ENCODE data around the gene IL9R.
"Not testable (repeated sequence)": the region's sequence is repeated elsewhere in the genome, so short reads cannot be mapped to it uniquely, and the experiment has no call there.

IL9R gene, protein sequence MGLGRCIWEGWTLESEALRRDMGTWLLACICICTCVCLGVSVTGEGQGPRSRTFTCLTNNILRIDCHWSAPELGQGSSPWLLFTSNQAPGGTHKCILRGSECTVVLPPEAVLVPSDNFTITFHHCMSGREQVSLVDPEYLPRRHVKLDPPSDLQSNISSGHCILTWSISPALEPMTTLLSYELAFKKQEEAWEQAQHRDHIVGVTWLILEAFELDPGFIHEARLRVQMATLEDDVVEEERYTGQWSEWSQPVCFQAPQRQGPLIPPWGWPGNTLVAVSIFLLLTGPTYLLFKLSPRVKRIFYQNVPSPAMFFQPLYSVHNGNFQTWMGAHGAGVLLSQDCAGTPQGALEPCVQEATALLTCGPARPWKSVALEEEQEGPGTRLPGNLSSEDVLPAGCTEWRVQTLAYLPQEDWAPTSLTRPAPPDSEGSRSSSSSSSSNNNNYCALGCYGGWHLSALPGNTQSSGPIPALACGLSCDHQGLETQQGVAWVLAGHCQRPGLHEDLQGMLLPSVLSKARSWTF

DNA sequence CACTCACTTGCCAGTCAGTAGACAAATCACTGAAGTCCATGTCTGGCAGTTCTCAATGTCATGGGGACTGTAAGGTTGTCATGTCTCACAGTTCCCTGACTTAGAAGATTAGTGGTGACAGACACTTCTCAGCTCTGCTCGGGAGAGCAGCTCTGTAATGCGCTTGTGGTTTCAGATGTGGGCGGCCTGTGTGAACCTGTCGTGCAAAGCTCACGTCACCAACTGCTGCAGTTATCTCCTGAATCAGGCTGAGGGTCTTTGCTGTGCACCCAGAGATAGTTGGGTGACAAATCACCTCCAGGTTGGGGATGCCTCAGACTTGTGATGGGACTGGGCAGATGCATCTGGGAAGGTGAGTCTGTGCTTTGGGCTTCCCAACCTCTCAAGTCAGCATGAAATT, at the start of gene IL9R:
TSS of gene IL9R (plus strand) at position 261 of the 400 bp plus-strand sequence. CDS start at position 325, 64 bp downstream.
- DNase-seq (ENCODE audit: low read depth in 1 of 2, low spot score in 1 of 2) = no peak

GRCh38 chrX:155949098-155949497, 48.4 kb upstream of the IL9R start:
- DNase-seq (ENCODE audit: low read depth in 1 of 2, low spot score in 1 of 2) = no peak

GRCh38 chrX:155951237-155951789, 46.2 kb upstream of the IL9R start:
- DNase-seq (ENCODE audit: low read depth in 1 of 2, low spot score in 1 of 2) = no peak

DNA sequence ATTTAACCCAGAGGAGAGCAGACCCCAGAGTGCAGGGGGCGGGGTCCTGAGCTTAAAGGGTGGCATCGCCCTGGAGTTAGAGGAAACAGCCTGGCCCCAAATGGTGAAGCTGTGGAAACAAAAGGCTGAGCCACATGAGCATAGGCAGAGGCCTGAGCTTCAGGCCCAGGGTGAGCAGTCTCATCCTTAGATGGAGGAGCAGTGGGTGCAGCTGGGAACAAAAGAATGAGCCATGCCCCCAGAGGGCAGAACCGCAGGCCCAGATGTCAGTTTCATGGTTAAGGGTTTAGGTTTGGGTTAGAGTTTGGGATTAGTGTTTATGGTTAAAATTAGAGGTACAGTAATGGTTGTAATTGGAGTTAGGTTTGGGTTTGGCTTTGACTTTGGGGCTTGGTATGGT, 44.4 kb upstream of the IL9R start:
- no peak for DNase-seq (ENCODE audit: low read depth in 1 of 2, low spot score in 1 of 2)

- no peak for DNase-seq (ENCODE audit: low read depth in 1 of 2, low spot score in 1 of 2)
Observed at GRCh38 chrX:155954793-155955192, 42.7 kb upstream of the IL9R start.

DNA sequence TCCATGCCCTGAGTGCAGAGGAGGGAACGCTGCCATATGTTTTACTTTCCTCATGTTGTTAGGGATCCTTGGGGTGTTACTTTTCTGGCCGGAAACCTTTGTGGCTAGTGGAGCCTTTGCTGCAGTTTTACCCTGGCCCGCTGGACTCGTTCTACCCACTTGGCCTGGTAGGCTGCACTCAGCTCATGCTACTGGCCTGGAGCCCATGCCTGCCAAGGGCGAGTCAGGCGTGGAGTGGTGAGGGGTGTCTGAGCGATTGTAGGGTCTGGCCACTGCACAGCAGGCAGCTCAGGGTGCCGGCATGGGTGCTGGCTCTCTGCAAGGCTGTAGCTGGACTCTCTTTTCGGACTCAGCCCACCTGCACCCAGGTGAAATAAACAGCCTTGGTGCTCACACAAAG, 41.4 kb upstream of the IL9R start:
- DNase-seq (ENCODE audit: low read depth in 1 of 2, low spot score in 1 of 2) = no peak

DNA sequence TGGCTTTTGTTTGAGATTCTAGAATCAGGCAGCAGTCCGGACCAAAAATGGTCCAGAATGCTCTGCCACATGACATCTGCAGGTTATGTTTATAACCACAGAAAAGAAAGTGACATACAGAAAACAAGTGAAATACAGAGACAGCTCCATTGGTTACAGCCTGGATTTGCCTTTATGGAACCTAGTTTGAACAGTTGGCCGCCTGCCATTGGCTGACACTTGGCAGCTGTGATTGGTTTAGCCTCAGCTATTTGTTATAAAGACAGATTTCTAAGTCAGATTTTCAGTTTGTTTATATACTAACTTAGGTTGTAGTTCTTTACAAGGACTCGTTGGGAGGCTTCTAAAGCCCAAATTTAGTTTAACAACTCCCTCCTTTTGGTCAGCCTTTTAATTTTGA, 40.8 kb upstream of the IL9R start:
- no peak for DNase-seq (ENCODE audit: low read depth in 1 of 2, low spot score in 1 of 2)

- DNase-seq (ENCODE audit: low read depth in 1 of 2, low spot score in 1 of 2) = no peak
Observed at GRCh38 chrX:155957843-155958242, 39.7 kb upstream of the IL9R start.

DNA sequence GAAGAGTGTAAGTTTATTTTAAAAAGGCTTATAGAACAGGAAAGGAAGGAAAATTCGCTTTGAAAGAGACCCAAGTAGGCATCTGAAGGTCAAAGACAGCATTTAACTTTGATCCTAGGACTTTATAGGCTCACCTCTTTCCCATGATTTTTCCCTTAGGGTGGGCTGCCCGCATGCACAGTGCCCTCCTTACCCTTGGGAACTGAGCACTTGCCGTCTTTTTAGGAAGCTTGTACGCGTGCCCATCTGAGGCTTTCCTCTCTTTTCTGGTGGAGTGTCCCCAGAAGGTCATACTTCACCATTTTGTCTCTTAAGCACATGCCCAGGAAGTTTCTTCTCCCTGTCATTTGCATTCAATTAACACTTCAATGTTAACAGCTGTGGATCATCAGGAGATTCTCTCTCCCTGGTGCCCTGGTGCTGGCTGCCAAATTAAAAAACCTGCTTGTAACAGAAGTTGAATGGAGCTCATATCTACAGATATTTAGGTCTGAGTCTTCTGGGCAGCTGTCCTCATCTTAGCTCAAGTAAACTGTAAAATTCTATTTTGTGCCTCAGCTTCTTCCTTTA, 38.4 kb upstream of the IL9R start:
- DNase-seq (ENCODE audit: low read depth in 1 of 2, low spot score in 1 of 2) = no peak

GRCh38 chrX:155962906-155963305, 34.6 kb upstream of the IL9R start:
- no peak for DNase-seq (ENCODE audit: low read depth in 1 of 2, low spot score in 1 of 2)

DNA sequence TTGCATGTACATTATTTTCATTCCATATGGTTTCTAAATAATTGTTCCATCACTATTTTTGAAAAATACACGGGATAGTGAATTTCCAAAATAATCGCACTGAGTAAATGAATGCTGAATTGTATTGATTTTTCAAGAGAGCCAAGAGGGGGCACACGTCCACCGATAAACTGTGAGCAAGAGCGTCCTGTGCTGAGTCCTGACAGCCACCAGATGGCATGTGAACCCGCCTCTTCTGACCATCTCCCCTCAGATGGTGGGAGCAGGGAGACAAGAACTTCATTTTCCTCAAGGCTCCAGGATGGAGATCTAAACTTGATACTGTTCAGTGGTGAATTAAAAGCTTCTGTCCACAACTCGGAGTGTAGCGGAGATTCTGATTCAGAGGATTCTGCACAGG, 30.6 kb upstream of the IL9R start:
- no peak for DNase-seq (ENCODE audit: low read depth in 1 of 2, low spot score in 1 of 2)

DNA sequence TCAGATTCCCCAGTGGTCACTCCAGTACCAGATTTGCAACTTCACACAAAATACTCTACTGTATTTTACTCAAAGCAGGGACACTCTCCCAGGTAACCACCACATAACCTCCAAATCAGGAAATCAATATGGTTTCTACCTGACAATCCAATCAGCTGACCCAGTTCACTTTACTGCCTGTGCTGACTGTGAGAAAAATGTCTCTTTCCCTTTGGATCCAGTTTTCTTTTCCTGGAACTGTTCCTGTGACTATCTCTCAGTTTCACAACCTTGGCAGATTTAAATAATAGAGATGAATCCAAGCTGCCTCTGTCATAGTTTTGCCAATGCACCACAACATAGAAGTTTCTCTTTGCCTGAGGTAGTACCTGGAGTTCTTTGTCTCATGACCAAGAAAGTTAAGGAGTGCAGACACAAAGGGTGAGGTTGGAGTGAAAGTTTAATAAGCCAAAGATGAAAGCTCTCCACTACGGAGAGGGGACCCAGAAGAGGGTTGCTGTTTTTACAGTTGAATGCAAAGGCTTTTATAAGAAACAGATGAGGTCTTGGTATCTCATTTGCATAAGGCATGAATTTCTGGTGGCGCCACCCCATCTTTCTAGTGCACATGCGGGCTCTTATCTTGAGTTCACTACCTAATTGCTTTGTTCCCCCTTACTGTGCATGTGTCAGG, 29.7 kb upstream of the IL9R start:
- DNase-seq (ENCODE audit: low read depth in 1 of 2, low spot score in 1 of 2) = no peak

DNA sequence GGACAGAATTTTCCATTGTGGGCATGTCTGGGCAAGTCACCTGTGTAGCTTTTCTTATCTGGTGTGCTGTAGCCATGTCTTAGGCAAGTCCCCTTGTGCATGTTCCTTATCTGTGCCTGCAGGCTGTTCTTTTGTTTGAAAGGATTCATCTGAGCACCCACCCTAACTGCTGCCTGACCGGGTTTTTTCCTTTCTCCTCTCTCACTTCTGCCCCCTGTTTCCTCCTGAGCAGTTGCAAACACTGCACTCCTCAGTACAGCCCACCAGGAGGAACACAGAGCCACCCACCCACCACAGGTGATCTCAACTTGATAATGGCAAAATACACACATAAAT, 29.2 kb upstream of the IL9R start:
- no peak for DNase-seq (ENCODE audit: low read depth in 1 of 2, low spot score in 1 of 2)

GRCh38 chrX:155968791-155969190, 28.7 kb upstream of the IL9R start:
- no peak for DNase-seq (ENCODE audit: low read depth in 1 of 2, low spot score in 1 of 2)

DNA sequence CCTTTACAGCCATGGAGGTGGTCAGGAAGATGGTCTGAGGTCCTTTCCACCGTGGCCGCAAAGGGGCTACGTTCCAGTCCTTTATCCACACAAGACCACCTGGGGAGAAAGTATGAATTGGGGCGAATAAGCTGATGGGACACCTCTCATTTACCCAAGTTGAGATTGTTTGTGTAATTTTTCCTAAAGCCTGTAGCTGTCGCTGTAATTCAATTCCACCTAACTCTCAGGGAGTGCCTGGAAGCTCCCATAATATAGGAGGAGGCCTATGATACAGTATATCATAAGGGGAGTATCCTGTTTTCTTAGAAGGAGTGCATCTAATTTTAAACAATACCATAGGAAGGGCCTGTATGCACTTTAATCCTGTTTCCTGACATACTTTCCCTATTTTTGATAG, 25.8 kb upstream of the IL9R start:
- DNase-seq (ENCODE audit: low read depth in 1 of 2, low spot score in 1 of 2) = not testable (repeated sequence)

DNA sequence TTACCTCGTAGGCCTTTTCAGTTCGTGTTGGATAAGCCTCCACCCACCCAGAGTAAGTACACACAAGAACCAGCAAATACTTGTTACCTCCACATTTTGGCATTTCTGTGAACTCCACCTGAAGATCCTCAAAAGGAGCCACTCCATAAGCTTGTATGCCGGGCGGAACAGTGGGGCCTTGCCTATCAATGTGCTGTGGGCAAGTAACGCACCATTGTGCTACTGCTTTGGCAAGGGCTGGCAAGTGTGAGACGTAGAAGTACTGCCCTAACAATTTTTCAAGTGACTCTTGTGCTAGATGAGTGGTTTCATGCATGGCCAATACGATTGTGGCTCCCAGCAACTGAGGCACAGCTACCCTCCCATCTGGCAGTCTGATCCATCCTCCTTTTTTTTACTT, 25.3 kb upstream of the IL9R start:
- DNase-seq (ENCODE audit: low read depth in 1 of 2, low spot score in 1 of 2) = not testable (repeated sequence)

- no peak for DNase-seq (ENCODE audit: low read depth in 1 of 2, low spot score in 1 of 2)
Observed at GRCh38 chrX:155983326-155983725, 14.2 kb upstream of the IL9R start.

DNA sequence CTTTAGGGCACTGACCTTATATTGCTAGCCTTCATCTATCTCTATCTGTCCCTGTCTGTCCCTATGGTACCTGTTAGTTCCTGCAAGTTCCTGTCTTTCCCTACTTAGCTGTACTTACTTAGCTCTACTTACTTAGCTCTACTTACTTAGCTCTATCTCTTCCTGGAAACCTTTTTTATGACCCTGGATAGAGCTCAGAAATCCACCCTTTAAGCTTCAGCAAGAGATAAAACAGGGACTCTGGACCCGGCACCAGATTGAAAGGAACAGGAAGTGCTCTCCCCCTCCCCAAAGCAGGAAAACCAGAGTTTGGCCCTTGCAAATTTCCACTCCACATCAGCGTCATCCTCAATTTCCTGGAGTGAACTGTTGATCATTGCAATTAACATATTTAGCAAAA, 12.3 kb upstream of the IL9R start:
- no peak for DNase-seq (ENCODE audit: low read depth in 1 of 2, low spot score in 1 of 2)

- DNase-seq (ENCODE audit: low read depth in 1 of 2, low spot score in 1 of 2) = not testable (repeated sequence)
Observed at GRCh38 chrX:155986995-155987394, 10.5 kb upstream of the IL9R start.

DNA sequence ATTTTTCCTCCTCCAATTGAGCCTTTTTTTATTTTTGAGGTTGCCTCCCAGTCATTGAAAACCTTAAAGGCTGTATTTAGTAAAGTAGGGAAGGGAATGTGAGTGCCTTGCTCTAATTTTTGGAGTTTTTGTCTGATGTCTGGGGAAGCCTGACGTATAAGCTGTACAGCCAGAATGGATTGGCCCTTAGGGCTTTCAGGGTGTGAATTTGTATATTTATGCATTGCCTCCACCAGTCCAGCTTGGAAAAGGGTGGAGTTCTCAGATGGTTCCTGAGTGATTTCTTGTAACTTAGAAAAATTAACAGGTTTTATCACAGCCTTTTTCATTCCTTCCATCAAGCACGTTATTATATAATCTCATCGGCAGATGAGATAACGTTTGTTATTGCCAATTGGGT, 8.6 kb upstream of the IL9R start:
- no peak for DNase-seq (ENCODE audit: low read depth in 1 of 2, low spot score in 1 of 2)

DNA sequence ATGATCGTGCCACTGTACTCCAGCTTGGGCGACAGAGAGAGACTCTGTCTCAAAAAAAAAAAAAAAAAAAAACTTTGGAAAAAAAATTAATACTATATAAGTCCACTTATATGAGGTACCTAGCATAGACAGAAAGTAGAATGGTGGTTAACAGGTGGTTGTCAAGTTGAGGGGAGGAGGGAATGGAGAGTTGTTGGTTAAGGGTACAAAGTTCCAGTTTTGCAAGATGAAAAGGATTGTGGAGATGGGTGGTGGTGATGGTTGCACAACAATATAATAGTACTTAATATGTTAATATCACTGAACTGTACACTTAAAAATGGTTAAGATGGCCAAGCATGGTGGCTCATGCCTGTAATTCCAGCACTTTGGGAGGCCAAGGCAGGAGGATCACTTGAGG, 4.1 kb upstream of the IL9R start:
- DNase-seq (ENCODE audit: low read depth in 1 of 2, low spot score in 1 of 2) = no peak

- DNase-seq (ENCODE audit: low read depth in 1 of 2, low spot score in 1 of 2) = no peak
Observed at GRCh38 chrX:155995321-155995875, 2.1 kb upstream of the IL9R start.
